Measurements from ENCODE around the gene EDRF1.
"Not testable (repeated sequence)": the region's sequence is repeated elsewhere in the genome, so short reads cannot be mapped to it uniquely, and the experiment has no call there.

Gene EDRF1, protein sequence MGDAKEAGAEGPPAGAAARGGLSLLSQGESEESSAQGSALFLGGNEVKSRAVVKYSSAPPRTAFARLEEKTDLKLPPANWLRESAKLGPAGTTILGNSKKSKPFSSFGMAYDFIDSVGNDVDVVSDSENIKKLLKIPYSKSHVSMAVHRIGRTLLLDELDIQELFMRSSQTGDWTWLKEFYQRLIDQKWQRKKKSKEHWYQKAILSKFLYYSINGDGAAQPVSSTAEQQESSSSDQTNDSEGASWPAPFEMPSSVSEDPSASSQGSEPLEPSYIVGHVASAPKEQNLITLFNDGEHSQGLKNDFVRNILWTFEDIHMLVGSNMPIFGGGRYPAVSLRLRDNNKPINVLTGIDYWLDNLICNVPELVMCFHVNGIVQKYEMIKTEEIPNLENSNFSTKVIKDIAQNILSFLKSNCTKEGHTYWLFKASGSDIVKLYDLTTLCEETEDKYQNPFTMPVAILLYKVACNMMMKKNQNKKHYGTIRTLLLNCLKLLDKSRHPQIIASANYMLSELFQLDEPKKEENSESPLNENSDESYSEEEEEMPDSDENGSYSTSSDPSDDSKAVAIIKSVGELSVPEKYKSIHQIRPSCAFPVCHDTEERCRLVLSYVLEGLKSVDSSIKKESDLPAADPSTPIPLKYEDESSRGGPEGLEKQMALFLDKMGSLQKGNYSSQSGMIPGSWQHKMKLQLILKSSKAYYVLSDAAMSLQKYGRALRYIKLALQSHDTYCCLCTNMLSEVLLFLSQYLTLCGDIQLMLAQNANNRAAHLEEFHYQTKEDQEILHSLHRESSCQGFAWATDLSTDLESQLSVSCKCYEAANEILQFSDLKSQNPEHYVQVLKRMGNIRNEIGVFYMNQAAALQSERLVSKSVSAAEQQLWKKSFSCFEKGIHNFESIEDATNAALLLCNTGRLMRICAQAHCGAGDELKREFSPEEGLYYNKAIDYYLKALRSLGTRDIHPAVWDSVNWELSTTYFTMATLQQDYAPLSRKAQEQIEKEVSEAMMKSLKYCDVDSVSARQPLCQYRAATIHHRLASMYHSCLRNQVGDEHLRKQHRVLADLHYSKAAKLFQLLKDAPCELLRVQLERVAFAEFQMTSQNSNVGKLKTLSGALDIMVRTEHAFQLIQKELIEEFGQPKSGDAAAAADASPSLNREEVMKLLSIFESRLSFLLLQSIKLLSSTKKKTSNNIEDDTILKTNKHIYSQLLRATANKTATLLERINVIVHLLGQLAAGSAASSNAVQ

DNA sequence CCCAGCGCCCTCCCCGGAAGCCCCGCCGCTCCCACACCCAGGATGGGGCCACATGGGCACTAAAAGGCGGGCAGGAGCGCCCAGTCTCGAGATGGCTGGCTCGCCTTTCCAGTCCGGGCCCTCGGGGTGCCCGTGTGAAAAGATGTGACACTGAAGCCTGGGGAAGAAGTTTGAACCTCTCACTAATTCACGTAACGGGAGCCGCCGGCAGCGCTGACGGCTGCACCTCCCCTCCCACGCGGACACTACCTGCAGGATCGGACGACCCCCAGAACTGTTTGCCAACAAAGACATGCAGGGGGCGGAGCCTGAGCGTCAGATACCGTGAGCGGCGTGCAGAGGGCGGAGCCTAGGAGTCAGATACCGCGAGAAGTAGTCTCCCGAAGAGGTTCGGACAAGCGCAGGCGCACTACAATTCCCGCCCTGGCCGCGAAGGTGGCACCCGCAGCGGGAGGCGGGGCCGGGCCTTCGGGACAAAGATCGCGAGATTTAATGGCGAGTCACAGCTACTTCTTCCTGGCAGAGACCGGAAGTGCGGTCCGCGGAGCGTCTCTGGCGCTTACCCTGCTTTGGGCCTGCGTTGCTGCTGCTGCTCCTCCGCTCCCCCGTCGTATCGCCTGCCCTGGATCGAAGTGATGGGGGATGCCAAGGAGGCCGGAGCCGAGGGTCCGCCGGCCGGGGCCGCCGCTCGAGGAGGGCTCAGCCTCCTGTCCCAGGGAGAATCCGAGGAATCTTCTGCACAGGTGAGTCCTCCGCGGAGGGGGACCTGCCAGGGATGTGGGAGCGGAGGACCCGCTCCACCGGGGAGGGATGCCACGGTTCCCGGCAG, at the start of gene EDRF1:
TSS of gene EDRF1 (plus strand) at position 537 of the 829 bp plus-strand sequence. CDS start at position 636, 99 bp downstream.
- peak; percentile 95 for DNase-seq (ENCODE audit: low read depth)

DNA sequence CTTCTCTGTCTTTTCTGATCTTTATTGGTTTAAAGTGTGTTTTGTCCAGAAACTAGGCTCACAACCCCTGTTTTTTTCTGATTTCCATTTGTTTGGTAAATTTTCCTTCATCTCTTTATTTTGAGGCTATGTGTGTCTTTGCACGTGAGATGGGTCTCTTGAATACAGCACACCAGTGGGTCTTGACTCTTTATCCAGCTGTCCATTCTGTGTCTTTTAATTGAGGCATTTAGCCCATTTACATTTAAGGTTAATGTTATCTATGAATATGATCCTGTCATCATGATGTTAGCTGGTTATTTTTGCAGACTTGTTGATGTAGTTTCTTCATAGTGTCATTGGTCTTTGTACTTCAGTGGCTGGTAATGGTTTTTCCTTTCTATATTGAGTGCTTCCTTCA, 46.6 kb upstream of the EDRF1 start:
- DNase-seq (ENCODE audit: low read depth): no peak

DNA sequence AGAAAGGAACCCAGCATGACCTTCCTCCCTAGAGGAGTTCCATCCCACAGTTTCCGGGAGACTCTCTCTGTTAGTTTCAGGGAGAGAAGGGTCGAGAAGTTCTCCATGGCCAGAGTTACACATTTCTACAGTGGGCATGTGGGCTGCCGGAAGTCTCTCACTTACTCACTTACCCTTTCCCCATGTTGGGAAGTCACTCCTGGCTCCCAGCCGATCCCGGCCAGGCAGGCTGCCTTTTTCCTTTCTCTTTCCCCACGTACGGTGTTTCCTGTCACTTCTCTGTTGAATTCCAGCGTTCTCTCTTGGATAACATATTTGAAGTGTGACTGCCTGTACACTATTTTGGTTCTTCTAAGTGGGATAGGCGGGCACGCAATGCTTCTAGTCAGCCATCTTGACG, 40.1 kb upstream of the EDRF1 start:
- no peak for DNase-seq (ENCODE audit: low read depth)

DNA sequence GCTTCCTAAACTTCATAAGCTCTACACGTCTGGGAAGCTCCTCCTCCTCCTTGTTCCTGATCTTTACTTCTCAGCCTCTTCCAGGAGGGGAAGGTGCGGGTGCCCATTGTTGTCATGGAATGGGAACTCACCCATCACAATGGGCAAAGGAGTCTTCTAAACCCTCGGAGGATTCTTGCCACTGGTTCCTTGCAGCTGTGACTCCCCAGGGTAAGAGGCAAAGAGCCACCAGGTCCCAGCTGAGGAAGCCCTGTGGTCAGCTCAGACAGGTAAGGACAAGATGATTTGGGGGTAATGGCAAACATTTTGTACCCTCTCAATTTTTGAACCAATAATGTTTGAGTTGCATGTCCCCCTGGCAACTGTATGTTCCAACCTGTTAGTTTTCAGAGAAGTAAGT, 36.4 kb upstream of the EDRF1 start, which contains the start of gene TEX36:
TSS of gene TEX36 (minus strand) at position 101 of the 400 bp plus-strand sequence. CDS start 174 bp downstream, outside the sequence.
- no peak for DNase-seq (ENCODE audit: low read depth)

DNA sequence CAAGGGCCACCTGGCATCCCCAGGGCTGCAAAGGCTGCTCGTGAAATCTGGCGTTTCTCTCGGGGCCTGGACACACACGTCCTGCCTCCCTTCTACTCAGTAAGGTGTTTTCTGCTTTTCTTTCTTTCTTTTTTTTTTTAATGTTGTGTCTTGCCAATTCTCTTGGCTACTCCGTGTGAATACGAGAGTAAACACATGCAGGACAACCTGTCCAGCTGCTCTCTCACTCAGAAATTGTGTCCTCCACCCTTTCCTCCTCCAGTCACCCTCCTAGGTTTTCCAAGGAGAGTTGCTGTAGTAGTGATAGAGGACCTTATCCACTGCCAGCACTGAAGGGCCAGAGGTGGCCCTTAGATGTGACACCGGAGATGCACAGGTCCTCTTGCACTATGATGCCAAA, 35.7 kb upstream of the EDRF1 start:
- no peak for DNase-seq (ENCODE audit: low read depth)

DNA sequence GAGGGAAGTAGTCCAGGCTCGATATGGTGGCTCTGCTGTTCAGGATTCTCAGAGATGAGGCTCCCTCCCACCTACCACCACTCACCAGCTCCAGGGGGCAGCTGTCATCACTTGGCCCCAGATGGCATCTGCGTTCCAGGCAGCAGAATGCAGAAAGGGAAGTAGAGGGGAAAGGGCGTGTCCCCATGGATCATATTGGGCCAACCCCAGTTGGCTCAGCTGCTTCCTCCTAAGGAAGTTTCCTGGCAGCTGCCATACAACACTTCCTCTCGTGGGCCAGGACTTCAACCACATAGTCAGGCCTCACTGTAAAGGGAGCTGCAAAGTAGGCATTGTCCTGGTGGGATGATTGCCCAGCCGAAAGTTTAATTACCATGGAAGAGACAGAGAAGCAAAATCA, 34.9 kb upstream of the EDRF1 start:
- DNase-seq (ENCODE audit: low read depth): no peak

DNA sequence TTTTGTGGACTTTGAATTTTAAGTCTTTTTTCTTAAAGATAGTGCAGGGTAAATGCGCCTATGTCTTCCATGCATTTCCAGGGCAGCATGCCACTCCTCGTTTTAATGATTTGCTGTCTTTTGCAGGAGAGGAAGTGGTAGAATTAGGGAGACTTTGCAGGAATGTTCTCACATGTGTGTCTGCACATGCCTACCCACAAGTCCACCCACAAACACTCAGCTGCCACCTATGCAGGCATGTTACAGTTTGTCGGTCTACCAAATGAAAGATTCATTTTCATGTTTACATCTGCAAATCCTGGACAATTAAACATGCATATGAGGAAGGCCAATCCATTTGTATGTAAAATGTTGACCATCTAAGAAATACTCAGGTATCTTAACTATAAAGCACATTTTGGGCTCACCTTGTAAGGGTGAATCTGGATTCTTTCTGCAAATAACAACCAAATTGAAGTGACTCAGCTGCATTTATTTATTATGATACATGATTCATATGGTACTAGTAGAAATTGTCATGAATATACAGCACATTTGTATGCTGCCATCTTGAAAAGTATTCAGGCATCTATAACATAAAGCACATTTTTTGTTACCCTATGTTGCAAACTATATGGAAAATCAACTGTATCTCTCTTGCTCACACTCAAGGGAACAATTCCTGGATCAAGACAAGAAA, 31.9 kb upstream of the EDRF1 start:
- no peak for DNase-seq (ENCODE audit: low read depth)

DNA sequence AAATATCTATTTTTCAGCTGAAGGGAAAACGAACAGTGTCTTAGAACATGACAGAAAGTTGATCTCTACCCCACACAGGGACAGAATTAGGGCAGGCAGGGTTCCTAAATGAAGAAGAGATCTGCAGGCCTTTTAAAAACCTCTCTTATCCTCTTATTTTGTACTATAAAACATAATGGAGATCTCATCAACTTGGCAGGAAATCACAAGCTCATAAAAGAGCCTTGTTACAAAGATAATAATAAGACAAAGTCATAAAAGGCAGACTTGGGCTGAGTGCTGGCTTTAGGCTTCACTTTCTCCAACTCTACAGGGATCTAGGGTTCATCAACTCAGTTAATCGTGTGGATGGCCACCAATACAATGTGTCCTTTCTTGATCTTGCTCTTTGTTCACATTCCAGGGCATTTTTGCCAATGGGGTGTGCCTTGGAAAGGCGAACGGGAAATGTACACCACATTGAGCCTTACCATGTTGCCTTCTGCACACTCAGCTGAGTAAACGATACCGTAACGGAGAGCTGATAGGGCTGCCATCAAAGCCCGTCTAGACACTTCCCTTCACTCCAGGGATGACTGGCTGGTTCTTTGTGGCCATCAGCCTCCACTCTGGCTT, 29.4 kb upstream of the EDRF1 start:
- no peak for DNase-seq (ENCODE audit: low read depth)

DNA sequence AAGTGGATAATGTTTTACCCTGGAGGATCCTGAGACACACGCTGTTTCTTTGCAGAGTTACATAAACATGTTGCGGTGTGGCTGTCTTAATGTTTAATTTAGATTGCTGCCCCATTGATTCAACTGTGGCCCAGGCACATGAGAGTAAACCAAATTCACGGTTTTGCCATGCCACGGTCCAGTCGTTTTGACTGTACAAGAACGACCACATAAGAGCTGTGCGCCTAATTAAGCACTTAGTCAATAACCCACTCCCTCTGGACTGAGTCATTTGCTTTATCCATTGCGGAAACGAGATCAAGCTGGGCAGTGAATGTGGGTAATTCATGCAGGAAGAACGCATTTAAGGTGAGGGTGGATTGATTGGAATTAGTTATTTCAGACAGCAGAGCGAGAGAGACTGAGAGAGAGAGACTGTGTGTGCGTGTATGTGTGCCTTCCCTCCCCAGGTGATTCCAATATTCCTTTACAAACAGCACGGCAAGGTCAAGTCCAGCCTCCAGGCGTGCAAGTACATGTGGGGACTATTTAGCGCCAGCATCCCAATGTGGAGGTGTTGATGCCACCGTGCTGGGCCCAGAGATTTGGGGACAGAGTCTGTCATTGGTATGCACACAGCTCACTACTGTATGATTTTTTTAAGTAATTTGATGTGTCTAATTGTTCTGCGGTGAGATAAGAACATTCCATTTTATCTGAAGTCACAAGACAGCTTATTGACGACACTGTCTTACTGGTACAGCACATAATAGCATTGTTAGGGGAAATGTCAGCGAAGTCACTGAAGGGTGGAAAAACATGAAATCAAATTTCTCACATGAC, 28.1 kb upstream of the EDRF1 start:
- DNase-seq (ENCODE audit: low read depth): no peak

DNA sequence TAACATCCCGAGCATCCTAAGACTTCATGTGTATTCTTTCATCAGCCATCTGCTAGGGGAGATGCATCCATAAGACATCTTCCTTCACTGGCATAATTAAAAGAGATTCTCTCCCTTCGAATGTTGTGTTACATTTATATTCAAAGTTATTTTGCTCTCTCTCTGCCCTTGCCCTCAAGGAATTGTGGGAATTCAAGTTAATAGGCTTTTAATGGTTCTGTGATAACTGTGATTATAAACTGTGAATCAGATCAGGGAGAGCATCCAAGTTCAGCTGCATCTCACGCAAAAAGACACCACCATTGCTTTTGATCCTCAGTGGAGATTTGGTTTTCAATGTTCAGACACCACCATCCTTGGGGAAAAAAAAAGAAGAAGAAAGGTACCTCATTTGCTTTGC, 27.3 kb upstream of the EDRF1 start:
- no peak for DNase-seq (ENCODE audit: low read depth)

DNA sequence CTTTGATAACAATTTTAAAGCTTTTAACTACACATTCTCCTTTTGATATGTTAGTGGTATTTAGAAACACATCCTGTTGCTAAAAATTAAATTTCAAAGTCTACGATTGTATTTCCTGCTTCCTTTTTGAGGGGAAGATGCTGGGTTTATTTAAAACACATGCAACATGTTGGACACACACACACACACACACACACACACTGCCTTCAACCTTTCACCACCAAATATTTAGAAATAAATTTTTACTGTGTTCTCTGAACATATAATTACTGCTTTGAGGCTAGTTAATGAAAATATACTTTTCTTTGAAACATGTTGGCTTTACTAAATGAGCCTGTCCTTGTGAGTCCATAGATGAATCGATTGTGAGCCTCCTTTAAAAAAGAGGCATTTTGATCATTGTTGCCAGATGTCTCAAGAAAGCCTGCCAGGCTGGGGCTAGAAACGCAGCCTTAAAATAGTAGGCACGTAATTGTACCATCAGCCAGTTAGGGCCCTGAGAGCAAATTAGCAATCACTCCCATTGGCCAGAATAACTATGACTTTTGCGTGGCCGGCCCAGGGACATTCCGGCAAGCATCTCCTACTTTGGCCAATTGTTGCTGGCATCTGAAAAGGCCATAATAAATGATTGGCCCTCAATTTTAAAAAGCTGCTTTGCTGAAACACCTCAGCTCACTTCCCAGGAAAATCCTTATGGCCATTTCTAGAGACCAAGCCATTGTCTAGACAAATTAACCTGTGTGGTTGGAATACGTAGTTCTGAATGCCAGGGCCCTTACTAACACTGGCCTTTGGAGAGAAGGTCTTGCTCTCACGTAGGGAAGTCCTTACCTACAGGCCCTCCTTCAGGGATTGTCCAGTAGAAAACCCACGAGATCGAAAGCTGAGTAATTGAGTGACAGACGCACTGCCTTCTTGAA, 26.6 kb upstream of the EDRF1 start:
- DNase-seq (ENCODE audit: low read depth): no peak

DNA sequence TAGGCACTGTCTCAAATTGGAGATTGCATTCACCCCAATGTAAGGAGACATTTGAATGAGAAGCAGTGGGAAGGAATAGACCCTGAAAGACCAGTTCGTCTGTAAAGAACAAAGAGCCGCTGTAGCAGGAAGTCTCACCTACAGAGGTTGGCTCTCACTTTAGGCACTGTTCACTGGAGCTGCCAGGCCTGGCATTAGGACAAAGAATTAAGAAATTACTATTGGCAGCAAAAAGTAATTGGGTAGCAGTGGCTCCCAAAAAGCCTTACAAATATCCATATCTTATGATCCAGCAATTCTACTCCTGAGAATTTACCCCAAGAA, 26.0 kb upstream of the EDRF1 start:
- DNase-seq (ENCODE audit: low read depth): no peak

DNA sequence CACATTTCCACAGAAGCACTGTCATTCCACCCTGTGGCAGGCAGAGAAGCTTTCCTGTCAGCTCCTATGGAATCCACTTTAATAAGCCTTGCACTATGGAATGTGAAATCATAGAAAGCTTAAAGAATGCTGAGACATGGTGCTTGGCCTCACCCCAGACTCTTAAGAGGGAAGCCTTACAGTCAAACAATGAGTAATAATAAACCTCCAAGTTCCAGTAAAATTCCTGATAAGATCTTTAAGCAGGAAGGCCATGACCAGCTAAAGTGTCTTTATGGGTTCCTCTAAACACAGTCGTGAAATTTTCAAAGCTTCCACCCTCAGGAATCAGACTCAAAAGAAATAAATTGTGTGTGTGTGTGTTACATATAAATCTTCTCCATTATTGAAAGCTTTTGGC, 24.6 kb upstream of the EDRF1 start:
- DNase-seq (ENCODE audit: low read depth): peak; percentile 22

DNA sequence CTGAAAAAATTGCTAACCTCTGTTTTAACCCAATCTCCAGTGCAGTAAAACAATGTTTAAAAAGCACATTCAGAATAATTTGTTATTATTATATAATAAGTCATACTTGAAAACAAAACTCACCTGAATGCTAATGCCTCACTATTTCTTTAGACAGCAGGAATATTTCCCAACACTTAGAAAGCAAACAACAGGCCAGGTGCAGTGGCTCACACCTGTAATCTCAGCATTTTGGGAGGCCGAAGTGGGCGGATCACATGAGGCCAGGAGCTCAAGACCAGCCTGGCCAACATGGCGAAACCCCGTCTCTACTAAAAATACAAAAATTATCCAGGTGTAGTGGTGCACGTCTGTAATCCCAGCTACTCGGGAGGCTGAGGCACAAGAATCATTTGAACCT, 22.6 kb upstream of the EDRF1 start:
- not testable (repeated sequence) for DNase-seq (ENCODE audit: low read depth)

DNA sequence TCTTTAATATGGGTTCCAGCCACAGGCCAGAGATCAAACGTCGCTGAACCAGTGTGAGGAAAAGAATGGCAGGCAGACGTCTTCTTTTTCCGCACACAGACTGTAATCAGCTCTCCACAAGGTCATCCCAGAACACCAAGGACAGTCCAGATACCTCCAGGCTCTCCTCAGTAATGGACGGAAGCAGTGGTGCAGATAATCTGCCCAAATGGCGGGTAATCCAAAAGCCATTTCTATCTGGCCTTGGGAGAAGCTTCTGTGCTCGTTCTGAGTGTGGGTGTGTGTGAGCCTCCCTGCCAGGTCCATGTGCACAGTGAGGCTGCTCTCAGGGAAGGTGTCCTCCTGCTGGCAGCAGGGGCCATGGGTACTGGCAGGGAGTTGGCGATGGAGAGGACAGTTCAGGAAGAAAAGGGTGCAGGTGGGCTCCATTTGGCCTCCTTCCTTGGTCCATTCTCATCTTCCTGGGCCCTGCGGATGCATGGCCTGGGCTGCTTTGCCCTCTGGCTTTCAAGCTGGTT, 21.0 kb upstream of the EDRF1 start:
- no peak for DNase-seq (ENCODE audit: low read depth)

DNA sequence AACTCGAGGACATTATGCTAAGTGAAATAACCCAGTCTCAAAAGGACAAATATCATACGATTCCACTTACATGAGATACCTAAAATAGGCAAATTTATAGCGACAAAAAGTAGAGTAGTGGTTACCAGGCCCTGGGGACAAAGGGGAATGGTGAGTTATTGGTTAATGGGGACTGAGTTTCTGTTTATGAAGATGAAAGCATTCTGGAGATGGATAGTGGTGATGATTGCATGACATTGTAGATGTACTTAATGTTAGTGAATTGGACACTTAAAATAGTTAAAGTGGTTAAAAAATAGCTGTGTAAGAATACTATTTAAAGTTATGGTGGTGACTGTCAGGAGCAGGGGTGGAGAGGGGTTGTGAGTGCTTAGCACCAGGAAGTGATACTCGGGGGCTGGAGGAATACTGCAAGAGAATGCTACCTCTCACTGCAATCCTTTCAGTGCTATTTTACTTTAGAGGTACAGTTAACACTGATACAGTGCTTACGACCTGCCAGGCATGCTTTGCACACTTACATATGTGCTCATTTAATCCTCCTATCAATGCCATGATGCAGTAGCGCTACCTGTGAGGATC, 19.9 kb upstream of the EDRF1 start:
- no peak for DNase-seq (ENCODE audit: low read depth)

DNA sequence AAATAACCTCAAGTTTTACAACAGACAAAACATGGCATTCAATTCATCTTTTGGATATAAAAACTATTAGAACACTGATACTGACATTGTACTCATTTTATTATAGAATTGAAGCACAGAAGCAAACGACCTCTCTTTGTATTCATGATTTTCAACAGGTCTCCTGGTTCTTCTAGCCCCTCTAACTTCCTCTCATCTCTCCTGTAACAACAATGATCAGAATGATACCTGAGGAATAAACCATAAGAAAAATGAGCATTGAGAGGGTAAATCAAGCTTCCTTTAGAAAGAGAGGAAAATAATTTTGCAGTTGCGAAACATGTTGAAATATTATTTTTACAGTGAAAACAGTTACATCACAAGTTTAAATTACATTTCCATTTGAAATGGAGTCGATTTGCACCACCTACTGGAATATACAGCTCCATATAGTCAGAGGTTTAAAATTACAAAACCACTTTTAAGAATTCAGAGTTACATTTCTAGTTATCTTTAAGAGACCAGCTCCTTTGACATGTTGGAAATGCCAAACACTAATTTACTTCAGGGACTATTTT, 19.1 kb upstream of the EDRF1 start:
- DNase-seq (ENCODE audit: low read depth): no peak
